Measurements from ENCODE around the gene PCDH15.

DNA sequence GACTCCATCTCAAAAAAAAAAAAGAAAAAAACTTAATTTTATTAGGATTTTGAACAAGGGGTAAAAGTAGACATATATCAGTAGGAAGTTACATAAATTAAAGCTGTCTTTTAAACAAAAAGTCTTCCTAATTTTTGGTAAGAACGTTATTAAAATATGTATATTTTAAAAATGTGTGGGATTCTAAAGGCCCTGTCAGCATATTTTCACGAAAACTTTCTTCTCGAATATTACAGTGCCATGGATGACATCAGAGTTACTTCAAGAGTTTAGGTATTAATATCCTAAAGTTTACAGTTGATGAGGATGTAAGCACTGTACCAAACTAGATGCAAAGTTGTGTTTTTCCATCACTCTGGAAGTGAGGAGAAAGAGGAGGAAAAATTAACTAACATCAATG is 820.8 kb downstream of the PCDH15 start:
- TF ChIP-seq GATA3 (IDR thresholded peaks at IDR 0.05; ENCODE audit: low read depth, low read length) (no peak), GATA2 (IDR thresholded peaks at IDR 0.05; ENCODE audit: low read depth, low read length) (no peak)
